Activated T-cell treated with anti-CD3 and anti-CD28 coated beads, Interleukin-2, amount 50 U/mL, for 72 hours (primary cell): ENCODE results near the gene ZNF606. TPM values are rescaled to one million over a fixed set of nuclear protein-coding genes. Genes with fewer than 3 reads are reported as not detected.
A peak's percentile ranks its signal among the peaks of the same experiment; 100 is the strongest.
"Not testable (repeated sequence)": the region's sequence is repeated elsewhere in the genome, so short reads cannot be mapped to it uniquely, and the experiment has no call there.

ENCODE experiments used
- ATAC-seq, 2 donors: fragments of 150-1000 bp; cut with Tn5 transposase; replicated peaks in 1 of 2; 2 replicates each; pipeline ENCODE4 v1.10.0; 2021; ENCODE audit warnings: moderate library complexity in 2 of 2, mild to moderate bottlenecking in 1 of 2
- DNase-seq, 2 donors: peaks; one replicate each; pipeline ENCODE4 v3.0.0; 2021 to 2022; ENCODE audit warnings: mixed read lengths in 1 of 2
- H3K27ac Mint-ChIP-seq: one replicate; pipeline ENCODE4 v1.8.0; 2022; ENCODE audit warnings: mild to moderate bottlenecking, moderate library complexity, mixed read lengths
- H3K27me3 Mint-ChIP-seq: one replicate; pipeline ENCODE4 v1.8.0; 2022; ENCODE audit warnings: low read depth, mixed read lengths
- H3K36me3 Mint-ChIP-seq, 2 donors: one replicate each; pipeline ENCODE4 v1.8.0; 2022; ENCODE audit warnings: mixed read lengths in 2 of 2, mild to moderate bottlenecking in 1 of 2; ENCODE audit not compliant: insufficient read depth in 2 of 2
- H3K4me1 Mint-ChIP-seq: one replicate; pipeline ENCODE4 v1.8.0; 2022; ENCODE audit warnings: low read depth, mixed read lengths
- H3K4me3 Mint-ChIP-seq, 2 donors: one replicate each; pipeline ENCODE4 v1.8.0; 2022; ENCODE audit warnings: mild to moderate bottlenecking in 2 of 2, mixed read lengths in 2 of 2, moderate library complexity in 2 of 2
- H3K9me3 Mint-ChIP-seq, 2 donors: one replicate each; pipeline ENCODE4 v1.8.0; 2022; ENCODE audit warnings: mixed read lengths in 2 of 2
- total RNA-seq, 2 donors: library from RNA; stranded (reverse); gene quantifications; one replicate each; pipeline ENCODE4 v1.2.3, GENCODE V29; 2022

ZNF606 gene
- total RNA-seq, 2 donors from 2014 or later, result 13.1 to 13.8 TPM

DNA sequence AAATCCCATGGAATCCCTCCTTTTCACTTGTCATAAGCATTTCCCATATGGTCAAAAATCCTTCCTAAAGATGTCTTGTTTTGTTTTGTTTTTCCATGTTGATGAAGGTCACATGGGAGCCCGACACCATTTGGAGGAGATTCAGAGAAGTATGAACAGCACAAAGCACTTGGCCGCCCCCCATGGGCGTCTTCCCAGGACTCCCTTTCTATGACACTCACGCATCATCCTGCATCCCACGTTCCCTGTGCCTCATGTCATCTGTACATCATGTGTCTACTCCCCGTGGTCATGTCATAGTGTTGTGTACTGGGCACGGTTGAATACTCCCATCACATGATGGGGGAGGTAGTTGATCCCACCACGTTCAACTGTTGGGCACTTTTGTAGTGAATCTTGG lies 33.2 kb upstream of the ZNF606 start:
- H3K36me3 Mint-ChIP-seq, result peaks cover 22 to 29% of the 10 kb centered on the region in 2 donors
- peaks cover 14 to 22% of the 10 kb centered on the region in 2 donors for H3K9me3 Mint-ChIP-seq
- H3K4me3 Mint-ChIP-seq, result no peak overlapping the region

DNA sequence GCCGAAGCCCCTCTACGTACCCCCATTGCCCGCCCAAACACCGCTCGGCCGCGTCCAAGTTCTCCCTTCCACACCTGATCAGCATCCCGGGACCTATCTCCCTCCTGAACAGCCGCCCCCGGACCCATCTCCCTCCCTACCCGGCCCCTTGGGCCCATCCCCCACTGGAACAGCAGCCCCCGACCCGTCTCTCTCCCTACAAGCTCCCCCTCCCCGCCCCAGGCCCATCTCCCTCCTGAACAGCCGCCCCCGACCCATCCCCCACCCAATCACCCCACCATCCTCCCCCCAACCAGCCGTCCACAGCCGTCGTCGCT lies 31.8 kb upstream of the ZNF606 start:
- no peak overlapping the region for H3K27ac Mint-ChIP-seq
- H3K4me1 Mint-ChIP-seq, result no peaks in the 10 kb centered on the region
- ATAC-seq (no peak), DNase-seq (no peak)
- no peak overlapping the region for H3K4me3 Mint-ChIP-seq
- peaks cover 21 to 28% of the 10 kb centered on the region in 2 donors for H3K36me3 Mint-ChIP-seq
- peaks cover 9% of the 10 kb centered on the region for H3K27me3 Mint-ChIP-seq
- peaks cover 14 to 25% of the 10 kb centered on the region in 2 donors for H3K9me3 Mint-ChIP-seq

More for the DNA sequence above, 33.2 kb upstream of the ZNF606 start:
- ATAC-seq (no peak), DNase-seq (no peak)
- Mint-ChIP-seq H3K4me1 (no peaks in the 10 kb centered on the region), H3K27me3 (peaks cover 9% of the 10 kb centered on the region), H3K27ac (no peak overlapping the region)

DNA sequence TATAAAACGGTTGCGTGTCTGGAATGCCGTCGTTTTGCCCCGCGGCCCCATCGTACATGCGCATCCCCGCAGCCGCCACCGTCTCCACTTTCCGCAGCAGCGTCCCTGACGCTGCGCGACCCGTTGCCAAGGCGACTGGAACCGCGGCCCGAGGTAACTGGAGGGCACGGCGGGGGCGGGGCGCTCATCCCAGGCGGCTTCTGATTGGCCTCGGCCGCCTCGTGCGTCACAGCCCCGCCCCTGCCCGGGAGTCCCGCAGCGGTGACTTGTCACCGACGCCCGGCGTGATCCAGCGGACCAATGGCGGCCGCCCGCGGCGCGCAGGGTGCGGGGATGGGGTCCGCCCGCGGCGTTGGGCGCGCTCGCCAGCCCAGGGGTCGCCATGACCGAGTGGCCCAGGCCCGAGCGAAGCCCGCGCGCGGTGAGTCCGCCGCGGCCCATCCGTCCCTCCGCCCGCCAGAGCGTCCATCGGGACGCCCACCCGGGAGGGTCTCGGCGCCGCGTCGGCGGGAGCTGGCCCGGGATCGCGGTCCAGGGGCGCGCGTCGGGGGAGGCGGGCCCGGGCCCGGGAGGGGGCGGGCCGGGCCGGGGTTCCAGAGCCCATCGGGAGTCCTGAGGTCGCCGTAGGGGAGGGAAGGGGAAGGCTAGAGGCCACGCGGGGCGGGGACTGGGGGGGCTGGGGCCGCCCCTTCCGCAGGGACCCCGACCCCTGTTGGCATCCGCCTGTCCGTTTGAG lies 31.3 kb upstream of the ZNF606 start, which contains the start of gene ZSCAN1:
ZSCAN1 (plus strand) TSS at position 285 of the 736 bp plus-strand sequence. CDS start 3,812 bp downstream, outside the sequence.
- Mint-ChIP-seq H3K4me3 (peak within 1 kb of the TSS; percentile 23 to 37), H3K9me3 (peaks cover 15 to 26% of the 10 kb centered on the region in 2 donors), H3K27me3 (peaks cover 9% of the 10 kb centered on the region), H3K36me3 (peaks cover 22 to 29% of the 10 kb centered on the region in 2 donors), H3K4me1 (no peaks in the 10 kb centered on the region), H3K27ac (no peak within 1 kb of the TSS)
- DNase-seq (peak; percentile 56 to 64), ATAC-seq (peak; percentile 78)

DNA sequence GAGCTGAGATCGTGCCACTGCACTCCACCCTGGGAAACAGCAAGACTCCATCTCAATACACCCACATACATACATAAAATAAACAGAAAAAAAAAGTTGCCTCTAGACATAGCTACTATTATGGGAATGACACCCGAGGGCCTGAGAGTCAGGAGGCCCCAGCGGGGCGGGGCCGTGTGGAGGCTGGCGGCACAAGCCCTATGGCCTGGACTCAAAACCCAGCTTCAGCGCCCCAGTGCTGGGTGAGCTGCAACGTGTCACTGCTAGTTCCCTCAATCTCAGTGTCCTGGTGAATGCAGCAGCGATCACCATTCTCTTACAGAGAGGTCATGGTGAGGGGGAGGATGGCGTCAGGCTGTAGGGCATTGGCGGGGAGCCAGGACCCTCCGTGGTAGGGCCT lies 22.0 kb upstream of the ZNF606 start:
- Mint-ChIP-seq H3K4me3 (no peak overlapping the region), H3K9me3 (peaks cover 12 to 14% of the 10 kb centered on the region in 2 donors), H3K4me1 (no peaks in the 10 kb centered on the region), H3K27me3 (no peaks in the 10 kb centered on the region), H3K27ac (no peak overlapping the region), H3K36me3 (peaks cover 16 to 21% of the 10 kb centered on the region in 2 donors)
- no peak for ATAC-seq
- DNase-seq, result no peak

DNA sequence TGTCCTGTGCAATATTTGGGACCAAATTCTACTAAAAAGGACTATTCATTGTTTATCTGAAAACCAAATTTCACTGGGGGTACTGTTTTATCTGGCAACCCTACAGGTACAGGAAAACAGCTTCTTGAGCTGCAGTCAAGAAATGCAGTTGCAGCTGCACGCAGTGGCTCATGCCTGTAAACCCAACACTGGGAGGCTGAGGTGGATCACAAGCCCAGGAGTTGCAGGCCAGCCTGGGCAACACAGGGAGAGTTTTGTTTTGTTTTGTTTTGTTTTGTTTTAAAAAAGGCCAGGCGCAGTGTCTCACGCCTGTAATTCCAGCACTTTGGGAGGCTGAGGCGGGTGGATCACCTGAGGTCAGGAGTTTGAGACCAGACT lies 19.7 kb upstream of the ZNF606 start:
- DNase-seq, result no peak
- no peaks in the 10 kb centered on the region for H3K4me1 Mint-ChIP-seq
- no peak overlapping the region for H3K4me3 Mint-ChIP-seq
- H3K36me3 Mint-ChIP-seq, result peaks cover 13 to 21% of the 10 kb centered on the region in 2 donors
- H3K27me3 Mint-ChIP-seq, result no peaks in the 10 kb centered on the region
- H3K27ac Mint-ChIP-seq, result no peak overlapping the region
- peak in 1 of 2 donors; percentile 25 for ATAC-seq
- H3K9me3 Mint-ChIP-seq, result peaks cover 7 to 11% of the 10 kb centered on the region in 2 donors

DNA sequence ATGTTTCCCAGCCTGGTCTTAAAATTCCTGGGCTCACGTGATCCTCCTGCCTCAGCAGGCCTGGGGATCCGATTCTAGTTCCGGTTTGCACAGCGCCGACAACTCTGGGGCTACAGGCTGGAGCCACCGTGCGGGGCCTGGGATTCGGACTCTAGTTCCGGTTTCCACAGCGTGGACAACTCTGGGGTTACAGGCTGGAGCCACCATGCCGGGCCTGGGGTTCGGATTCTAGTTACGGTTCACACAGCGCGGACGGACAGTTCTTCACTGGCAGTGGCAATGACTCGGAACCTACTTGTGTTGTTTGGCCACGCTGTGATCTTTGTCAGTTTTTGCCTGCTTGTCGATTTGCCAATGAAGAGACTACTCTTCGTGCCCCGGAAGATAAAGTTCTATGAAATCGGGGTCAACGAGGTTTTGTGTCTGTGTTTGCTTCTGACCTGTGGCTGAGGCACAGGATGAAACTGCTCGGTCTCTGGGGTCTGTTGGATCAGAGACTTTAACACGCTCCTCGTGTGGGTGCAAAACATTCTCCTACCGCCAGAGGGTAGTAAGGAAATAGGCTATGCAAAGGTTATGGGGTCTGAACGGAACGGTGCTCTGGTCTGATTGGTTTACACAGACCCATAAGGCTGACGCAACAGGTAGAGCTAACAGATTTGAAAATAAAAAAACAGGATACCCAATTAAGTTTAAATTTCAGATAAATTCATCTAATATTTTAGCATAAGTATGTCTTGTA lies 19.1 kb upstream of the ZNF606 start:
- H3K4me3 Mint-ChIP-seq, result peak overlapping the region in 1 of 2 donors; percentile 27
- DNase-seq, result peak; percentile 60
- H3K27ac Mint-ChIP-seq, result no peak overlapping the region

DNA sequence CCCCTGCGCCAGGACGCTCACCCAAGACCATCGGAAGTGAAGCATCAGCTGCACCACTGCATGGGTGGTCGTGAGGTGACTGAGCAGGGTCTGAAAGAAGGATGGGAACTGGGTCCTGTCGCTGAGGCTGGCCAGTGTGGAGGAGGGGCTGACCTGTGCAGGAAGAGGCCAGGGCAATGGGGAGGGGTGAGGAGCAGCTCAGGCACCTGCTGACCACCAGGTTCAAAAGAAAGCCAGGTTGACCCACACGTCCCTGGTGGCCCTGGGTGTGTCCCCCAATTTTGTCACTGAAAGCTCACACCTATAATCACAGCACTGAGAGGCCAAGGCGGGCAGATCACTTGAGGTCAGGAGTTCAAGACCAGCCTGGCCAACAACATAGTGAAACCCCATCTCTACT lies 17.5 kb upstream of the ZNF606 start:
- DNase-seq (no peak), ATAC-seq (no peak)
- Mint-ChIP-seq H3K4me3 (no peak overlapping the region), H3K9me3 (peaks cover 10 to 14% of the 10 kb centered on the region in 2 donors), H3K27ac (no peak overlapping the region), H3K27me3 (no peaks in the 10 kb centered on the region), H3K4me1 (no peaks in the 10 kb centered on the region), H3K36me3 (peaks cover 15 to 19% of the 10 kb centered on the region in 2 donors)

More for the DNA sequence above, 19.1 kb upstream of the ZNF606 start:
- Mint-ChIP-seq H3K36me3 (peaks cover 13 to 20% of the 10 kb centered on the region in 2 donors), H3K27me3 (no peaks in the 10 kb centered on the region), H3K9me3 (peaks cover 7 to 11% of the 10 kb centered on the region in 2 donors), H3K4me1 (no peaks in the 10 kb centered on the region)
- ATAC-seq, result peak; percentile 89 to 96

DNA sequence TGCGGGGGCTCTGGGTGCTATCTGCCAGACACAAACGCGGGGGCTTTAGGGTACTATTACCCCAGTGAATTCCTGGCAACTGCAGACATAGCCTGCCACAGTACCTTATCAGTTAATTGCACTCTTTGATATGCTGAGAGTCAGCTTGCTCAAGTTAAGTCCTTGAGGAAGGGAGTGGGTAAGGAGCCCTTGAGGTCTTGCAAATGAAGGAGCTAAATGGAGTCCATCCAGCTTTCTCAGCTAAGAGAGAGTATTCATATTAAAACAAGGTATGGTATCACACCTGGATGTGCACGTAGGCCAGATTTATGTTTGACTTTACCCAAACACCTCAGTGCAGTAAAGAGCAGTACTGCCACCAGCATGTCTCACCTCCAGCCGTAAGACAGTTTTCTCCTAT lies 11.5 kb upstream of the ZNF606 start:
- peaks cover 4% of the 10 kb centered on the region for H3K4me1 Mint-ChIP-seq

DNA sequence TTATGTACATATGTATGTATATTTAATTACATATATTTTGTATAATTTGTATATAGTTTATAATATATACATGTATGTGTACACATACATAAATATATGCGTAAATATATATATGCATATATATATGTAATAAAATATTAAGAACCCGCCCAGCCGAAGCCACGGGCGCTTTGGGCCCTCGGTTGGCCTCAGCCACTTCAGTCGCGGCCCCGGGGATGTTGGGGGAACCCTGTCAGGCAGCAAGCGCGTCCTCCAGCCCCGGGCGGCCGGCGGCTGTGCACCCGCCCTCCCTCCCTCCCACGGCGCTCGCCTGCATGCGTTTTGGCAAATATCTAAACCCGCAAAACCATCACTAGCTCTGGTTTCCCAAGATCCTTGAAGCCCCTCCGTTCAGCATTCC lies 7.9 kb upstream of the ZNF606 start:
- no peak for ATAC-seq
- Mint-ChIP-seq H3K4me1 (peaks cover 9% of the 10 kb centered on the region), H3K9me3 (peaks cover 18 to 29% of the 10 kb centered on the region in 2 donors), H3K36me3 (peaks cover 31 to 51% of the 10 kb centered on the region in 2 donors), H3K27ac (peak overlapping the region; percentile 7), H3K27me3 (no peaks in the 10 kb centered on the region), H3K4me3 (peak overlapping the region; percentile 79 to 81)
- no peak for DNase-seq

More for the DNA sequence above, 11.5 kb upstream of the ZNF606 start:
- Mint-ChIP-seq H3K36me3 (peaks cover 12 to 22% of the 10 kb centered on the region in 2 donors), H3K9me3 (peaks cover 12 to 16% of the 10 kb centered on the region in 2 donors), H3K27me3 (no peaks in the 10 kb centered on the region), H3K27ac (no peak overlapping the region), H3K4me3 (no peak overlapping the region)
- ATAC-seq, result no peak
- DNase-seq, result no peak

DNA sequence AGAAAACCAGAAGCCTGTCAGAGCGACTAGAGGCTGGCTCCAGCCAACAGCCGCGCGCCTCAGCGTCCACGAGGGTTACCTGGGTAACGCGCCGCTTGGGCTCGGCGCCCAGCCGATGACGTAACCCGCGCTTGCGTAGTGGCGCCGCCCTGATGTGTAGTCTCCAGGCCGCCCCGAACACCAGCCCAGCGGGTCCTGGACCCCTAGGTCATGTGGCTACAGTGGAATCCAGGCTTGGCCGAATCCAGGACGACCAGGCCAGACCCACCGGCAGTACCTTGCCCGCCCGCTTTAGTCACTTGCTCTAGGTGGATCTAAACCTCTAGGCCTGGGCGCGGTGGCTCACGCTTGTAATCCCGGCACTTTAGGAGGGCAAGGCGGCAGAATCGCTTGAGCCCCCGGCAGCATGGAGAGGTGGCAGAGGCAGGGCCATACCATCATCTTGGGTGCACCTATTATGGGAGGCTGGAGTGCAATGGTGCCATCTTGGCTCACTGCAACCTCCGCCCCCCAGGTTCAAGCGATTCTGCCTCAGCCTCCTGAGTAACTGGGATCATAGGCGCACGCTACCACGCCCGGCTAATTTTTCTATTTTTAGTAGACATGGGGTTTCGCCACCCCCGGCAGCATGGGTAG lies 7.2 kb upstream of the ZNF606 start:
- Mint-ChIP-seq H3K4me1 (peaks cover 10% of the 10 kb centered on the region), H3K4me3 (peak overlapping the region; percentile 79 to 81), H3K27ac (no peak overlapping the region), H3K27me3 (no peaks in the 10 kb centered on the region), H3K9me3 (peaks cover 18 to 30% of the 10 kb centered on the region in 2 donors), H3K36me3 (peaks cover 34 to 58% of the 10 kb centered on the region in 2 donors)
- DNase-seq (peak; percentile 71 to 81), ATAC-seq (peak; percentile 94 to 98)

DNA sequence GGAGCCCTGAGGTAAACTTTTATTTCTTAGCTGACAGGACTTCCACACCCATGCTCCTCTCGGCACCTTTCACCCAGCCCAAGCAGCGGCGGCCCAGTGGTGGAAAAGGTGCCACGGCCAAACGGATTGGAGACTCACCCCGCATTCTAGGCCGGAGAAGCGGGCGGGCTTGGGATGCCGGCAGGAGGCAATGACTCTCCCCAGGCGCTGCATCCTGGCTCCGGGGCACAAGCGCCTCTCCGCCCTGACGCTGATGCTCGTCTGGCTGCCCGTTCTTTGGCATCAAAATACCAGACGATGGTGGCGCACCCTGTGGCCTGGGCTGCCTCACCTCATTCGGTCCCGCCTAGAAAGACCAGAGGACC lies 6.7 kb upstream of the ZNF606 start:
- Mint-ChIP-seq H3K4me3 (peak overlapping the region; percentile 79 to 81), H3K4me1 (peaks cover 15% of the 10 kb centered on the region), H3K9me3 (peaks cover 21 to 33% of the 10 kb centered on the region in 2 donors), H3K36me3 (peaks cover 39 to 63% of the 10 kb centered on the region in 2 donors), H3K27ac (no peak overlapping the region), H3K27me3 (no peaks in the 10 kb centered on the region)
- ATAC-seq, result no peak
- DNase-seq, result no peak

DNA sequence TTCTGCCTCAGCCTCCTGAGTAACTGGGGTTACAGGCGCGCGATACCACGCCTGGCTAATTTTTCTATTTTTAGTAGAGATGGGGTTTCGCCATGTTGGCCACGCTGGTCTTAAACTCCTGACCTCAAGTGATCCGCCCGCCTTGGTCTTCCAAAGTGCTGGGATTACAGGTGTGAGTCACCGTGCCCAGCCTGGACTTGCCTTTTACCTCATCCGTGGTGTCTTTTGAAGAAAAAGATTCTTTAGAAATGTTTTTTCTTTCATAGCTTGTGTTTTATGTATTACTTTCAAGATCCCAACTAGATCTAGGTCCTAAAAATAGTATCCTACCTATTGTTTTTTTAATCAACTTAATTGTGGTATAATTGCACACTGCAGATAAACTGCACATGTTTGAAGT lies 6.3 kb upstream of the ZNF606 start:
- H3K27ac Mint-ChIP-seq, ATAC-seq, DNase-seq, H3K27me3 Mint-ChIP-seq: not testable (repeated sequence)
- Mint-ChIP-seq H3K9me3 (peaks cover 21 to 36% of the 10 kb centered on the region in 2 donors), H3K4me3 (peak overlapping the region; percentile 79 to 81), H3K36me3 (peaks cover 43 to 67% of the 10 kb centered on the region in 2 donors), H3K4me1 (peaks cover 19% of the 10 kb centered on the region)

DNA sequence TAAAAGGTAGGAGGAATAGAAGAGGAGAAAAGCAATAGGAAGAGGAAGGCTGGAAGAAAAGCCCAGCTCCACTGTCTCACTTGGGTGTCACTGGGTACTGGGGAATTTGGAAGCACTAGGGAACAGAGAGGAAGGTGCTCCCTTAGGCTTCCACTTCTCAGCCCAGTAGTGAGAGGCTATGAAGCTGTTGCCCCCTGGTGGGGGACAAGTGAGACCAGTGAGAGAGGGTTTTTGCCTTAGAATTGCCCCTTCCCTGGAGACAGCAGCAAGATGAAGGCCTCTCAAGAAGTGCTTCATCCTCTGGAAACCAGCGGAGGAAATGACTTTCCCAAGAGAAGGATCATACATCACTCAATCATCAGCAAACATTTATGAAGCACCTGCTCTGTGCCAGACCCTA lies 4.7 kb upstream of the ZNF606 start:
- peaks cover 45 to 68% of the 10 kb centered on the region in 2 donors for H3K36me3 Mint-ChIP-seq

More for the DNA sequence above, 4.7 kb upstream of the ZNF606 start:
- Mint-ChIP-seq H3K27ac (no peak overlapping the region), H3K4me1 (peaks cover 29% of the 10 kb centered on the region), H3K27me3 (no peaks in the 10 kb centered on the region), H3K9me3 (peaks cover 18 to 28% of the 10 kb centered on the region in 2 donors), H3K4me3 (peak overlapping the region in 1 of 2 donors; percentile 10)
- ATAC-seq, result no peak
- no peak for DNase-seq
